Stimulated activated CD8-positive, alpha-beta memory T cell treated with anti-CD3 and anti-CD28 coated beads, Interleukin-12 subunit alpha, Interleukin-12 subunit beta, amount 100 ng/mL, for 1 hour (primary cell): Measurements from ENCODE around the gene AKAP13.
"Not testable (repeated sequence)": the region's sequence is repeated elsewhere in the genome, so short reads cannot be mapped to it uniquely, and the experiment has no call there.

Experiments used
- DNase-seq: peaks from one replicate; pipeline ENCODE4 v3.0.0-alpha.2; 2020; ENCODE audit warnings: low read depth

The AKAP13 gene

DNA sequence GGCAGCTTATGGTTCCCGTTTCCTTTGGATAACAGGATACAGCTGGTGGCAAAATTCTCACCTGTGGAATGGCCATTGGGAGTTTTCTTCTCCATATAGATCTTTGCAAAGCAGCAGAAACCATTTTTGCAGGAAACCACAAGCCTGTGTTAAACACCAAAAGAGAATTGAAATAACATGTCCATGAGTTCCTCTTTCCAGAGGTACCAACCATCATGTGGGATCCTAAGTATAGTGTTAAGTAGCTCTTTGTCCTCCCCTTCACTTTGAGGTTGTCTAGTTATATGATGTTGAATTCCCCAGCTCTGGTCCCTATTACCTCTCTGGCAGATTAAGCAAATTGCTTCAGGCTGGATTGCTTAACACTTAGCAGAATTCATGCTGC, 94.9 kb downstream of the AKAP13 start:
- DNase-seq, result no peak

DNA sequence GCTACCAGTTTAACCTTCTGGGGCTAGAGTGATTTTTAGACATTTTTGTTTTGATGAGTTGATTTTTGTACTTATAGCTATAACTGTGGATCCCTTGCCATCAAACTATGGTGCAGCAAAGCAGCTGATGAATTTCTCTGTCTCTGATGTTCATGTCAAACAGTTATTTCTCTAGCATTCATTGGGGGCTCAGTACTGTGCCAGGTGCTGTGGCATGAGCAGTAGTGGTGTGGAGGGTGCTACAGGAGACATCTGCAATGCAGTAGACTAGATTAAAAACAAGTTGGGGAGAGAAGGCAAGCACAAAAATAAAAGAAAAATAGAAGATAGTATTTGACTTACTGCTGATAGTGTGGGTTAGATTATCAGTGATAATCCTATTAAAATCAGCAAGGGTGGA, 95.3 kb downstream of the AKAP13 start:
- DNase-seq, result no peak

DNA sequence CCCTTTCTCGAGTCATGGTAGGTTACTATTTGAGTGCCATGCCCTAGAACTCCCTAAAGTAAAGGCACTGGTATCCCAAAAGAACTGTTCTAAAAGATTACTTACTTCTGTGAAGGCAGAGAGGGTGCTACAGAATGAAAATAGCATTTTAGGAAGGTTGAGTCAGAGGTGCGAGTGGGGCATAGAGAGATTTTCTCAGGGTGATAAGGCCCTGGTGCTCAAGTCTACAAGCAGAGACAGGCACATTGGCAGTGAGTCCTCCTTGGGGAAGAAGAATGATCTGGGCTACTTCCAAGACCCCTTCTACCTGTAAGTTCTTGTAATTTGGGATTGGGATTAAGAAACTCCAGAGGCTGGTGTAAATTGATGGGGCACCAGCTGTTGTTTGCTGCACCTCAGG, 96.7 kb downstream of the AKAP13 start:
- DNase-seq, result no peak

DNA sequence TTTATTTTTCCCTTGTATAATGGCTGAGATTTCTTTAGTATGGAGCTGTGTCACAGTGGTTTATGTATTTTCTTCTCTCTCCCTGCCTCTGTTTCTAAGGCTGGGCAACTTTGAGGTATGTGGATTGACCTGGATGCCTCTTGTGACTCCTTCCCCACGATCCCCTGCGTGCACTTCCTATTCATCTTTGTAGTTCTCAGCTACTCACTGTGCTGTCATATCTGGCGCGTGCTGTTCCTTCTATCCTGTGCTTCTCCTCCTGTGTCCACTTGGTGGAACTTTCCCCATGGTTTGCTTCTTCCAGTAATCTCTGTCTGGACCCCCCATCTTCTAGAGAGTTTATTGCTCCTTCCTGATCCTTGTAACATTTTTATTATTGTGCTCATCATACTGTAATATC, 97.3 kb downstream of the AKAP13 start:
- no peak for DNase-seq

DNA sequence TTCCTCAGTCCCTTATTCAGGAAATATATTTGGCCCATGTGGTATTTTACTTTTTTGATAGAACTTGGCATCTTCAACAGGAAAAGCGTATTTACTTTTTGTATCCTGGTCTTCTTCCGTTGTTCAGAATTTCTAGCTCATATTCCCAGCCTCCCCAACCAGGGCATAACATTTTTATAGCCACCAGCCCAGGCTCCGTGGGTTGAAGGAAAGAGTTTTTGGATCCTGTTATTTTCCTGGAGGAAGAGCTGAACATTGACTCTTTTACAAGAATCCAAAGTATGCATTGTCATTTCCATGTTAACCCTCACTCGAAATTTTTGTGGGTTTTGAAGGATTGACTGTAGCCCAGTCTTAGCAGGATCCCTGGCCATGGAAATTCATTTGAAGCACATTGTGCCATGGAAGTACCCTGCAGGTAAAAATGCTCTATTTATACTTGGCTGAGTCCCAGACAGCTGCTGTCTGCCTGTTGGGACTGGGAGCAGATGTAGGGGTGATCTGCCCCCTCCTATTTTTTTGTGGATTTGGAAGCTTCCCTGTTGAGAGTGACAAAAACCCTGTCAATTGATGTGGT, 98.8 kb downstream of the AKAP13 start:
- no peak for DNase-seq

DNA sequence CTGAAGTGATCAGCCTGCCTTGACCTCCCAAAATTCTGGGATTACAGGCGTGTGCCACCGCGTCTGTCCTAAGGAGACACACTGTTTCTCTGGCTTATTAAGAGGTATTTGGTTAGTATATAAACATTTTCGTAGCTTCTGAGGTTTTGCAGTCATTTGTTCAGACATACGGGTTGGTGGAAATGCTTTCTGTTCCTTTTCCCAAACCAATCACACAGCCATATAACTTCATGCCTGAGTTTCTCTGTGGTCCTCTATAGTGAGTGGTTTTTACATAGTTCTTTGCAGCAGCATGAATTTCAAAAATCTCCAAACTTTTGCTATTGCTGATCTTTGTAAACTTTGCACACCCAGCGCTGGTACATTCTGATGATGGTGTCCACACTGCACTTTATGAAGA, 100.5 kb downstream of the AKAP13 start:
- no peak for DNase-seq

DNA sequence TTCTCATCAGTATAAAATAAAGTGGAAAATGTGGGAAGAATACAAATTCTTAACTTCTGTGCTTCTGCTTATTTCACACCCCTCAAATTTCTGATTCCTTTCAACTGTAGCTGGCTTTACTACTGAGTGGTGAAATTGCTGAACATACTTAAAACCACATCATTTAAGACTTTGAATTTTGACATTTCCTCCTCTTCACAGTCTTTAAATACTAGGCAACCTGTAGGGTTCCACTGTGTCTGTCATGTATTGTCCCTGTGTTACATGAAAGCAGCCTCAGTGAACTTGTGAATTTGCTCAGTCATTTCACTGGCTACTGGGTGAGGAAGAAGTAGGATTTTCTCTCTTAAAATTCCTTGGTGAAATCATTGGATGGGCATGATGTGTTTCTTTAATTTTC, 101.1 kb downstream of the AKAP13 start:
- not testable (repeated sequence) for DNase-seq

DNA sequence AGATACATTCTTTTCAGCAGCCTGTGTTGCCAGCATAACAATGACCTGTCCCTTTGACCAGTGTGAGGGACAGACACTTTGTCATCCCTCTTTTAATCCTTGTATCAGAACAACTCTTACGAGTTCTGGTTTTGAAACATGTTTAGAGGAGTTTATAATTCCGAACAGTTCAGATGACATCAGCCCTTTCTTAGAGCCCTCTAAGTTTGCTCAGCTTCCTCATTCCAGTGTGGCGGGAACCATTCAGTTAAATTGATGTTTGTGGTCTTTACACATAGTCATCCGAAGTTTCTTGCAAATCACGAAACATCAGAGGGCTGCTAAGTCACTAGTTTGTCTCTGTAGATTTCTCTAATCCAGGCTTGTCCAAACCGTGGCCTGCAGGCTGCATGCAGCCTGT, 102.5 kb downstream of the AKAP13 start:
- DNase-seq, result no peak

DNA sequence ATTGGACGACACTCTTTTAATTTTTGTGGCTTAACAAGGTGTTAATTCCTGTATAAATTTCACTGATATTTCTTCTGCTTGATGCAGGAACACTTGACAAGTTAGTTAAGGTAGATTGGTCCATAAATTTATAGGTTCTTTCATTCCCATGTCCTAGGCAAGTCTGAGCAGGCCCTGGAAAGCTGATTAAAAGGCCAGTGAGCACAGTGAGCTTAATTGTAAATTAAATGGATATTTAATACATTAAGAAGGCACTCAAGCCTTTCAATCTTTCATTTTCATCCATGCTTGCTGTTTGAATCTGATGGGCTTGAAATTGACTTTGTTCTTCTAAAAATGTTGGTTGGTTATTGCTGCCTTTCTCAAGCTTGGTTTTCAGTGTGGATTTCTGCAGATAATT, 103.6 kb downstream of the AKAP13 start:
- DNase-seq, result not testable (repeated sequence)

DNA sequence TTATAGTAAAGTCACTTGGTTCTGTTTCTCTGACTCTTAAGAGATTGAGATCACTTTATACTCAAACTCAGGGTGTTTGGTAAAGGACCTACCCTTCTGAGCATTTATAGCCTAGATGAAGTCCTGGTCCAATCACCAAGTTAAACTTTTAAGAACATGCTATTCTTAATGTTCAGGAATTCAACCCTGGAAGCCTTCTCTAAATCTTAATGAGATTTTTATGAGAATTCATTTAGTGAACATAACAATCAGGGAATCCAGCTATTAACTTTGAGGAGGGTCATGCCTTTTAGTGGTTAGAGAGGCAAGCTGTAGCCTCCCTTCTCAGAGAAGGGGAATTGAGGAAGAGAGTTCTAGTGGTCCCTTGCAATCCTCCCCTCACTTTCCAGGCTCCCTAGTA, 104.5 kb downstream of the AKAP13 start:
- not testable (repeated sequence) for DNase-seq

DNA sequence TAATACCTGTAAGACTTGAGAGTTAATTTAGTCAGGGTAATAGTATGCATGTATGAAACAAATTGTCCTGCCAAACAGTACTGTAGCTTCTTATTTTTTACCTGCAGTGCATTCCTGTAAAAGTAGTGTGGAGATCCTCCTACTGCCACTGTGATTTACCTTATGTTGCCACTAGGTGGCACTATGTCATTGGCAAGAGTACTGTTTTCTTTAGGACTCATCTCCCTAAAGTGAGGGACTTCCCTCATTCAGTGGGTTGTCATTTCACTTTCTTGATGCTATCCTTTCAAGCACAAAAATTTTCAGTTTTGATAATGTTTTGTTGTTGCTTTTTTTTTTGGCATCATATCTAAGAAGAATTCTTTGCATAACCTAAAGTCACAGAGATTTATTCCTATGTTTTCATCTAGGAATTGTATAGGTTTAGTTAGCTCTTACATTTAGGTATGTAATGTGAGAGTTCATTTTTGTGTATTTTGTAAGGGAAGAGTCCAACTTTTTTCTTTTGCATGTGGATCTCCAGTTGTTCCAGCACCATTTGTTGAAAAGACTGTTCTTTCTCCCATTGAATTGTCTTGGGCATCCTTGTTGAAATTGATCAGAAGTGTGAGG, 105.7 kb downstream of the AKAP13 start:
- DNase-seq, result peak; percentile 41

DNA sequence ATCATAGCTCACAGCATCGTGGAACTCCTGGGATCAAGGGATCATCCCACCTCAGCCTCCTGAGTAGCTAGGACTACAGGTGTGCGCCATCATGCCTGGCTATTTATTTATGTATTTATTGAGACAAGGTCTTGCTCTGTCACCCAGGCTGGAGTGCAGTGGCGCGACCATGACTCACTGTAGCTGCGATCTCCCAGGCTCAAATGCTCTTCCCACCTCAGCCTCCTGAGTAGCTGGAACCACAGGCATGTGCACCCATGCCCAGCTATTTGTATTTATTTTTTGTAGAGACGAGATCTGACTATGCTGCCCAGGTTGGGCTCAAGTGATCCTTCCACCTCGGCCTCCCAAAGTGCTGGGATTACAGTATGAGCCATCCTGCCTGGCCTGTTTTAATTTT, 107.4 kb downstream of the AKAP13 start:
- DNase-seq, result not testable (repeated sequence)

DNA sequence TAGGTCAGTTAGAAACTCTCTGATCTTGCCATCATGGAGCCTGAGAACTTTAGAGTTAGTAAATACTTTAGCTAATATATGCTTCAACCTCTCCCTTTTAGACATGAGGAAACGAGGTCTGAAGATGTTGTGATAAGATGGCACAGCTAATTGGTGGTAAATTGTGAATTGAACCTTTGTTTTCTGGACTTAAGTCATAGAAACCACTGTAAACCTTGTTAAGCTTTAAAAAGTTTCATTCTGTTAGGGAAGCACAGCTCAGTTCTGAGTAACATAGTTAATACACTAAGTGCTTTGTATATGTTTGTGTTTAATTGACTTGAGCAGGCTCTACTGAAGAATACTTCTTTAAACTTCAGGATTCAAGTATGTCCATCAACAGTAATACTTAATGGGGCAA, 108.6 kb downstream of the AKAP13 start:
- DNase-seq, result no peak

DNA sequence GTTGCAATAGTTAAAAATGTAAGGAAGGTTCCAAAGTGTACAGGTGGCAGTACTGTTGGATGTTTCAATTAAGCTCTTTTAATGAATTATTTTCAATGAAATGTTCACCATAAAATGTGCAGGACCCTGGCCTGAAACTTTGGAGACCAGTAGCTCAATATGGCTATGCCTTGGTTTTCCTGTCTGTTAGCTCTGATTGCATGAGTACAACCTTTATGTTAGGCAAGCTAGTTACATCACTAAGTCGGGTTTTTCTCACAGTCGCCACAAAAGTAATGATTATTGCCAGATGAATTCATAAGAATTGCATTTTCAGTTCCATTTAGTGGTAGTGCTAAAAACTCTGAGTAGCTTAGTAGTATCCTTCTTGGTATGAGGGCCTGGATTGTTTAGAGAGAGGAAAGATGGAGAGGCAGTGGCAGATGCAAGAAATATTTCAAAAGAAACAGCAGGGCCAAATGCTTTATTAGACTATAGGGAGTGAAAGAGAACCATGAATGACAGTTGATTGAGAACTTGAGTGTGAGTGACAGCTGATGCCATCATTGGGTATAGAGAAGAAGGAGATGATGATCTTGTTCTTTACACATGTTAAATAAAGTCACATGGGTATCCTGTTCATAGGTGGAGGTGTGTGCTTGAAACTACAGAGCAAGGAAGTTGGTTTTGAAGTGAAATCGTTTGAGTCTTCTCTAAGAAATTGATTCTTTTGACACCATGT, 109.5 kb downstream of the AKAP13 start:
- no peak for DNase-seq

DNA sequence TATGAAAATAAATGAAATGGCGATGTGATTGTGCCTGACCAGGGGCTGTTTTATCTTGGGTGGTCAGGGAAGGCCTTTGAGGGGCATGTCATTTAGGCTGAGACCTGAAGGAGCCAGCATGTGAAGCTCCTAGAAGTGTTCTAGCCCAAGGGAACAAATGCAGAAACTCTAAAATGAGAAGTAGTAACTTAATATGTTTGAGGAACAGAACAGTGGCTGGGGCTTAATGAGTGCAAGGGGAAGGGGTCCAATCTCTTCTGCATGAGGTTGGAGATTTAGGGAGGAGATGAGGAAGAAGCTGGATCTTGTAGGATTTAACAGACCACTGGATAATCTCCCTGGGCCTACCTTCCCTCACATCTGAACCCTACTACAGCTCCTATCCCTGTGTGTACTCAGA, 110.5 kb downstream of the AKAP13 start:
- no peak for DNase-seq

DNA sequence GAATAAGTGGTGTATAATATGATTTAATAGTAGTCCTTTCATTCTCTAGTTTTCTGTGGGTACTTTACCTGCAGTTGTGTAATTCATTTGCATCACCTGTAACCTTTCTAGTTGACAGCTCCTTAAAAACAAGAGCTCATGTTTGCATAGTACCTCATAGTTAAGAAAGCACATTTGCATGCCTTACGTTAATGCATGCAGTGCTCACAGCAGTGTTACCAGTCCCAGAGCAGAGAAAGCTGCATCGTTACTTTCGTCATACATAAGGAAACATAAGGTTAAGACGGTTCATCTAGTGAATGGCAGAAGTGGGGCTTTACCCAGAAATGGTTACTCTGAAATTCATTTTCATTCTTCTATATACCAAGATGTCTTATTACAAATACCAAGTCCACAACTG, 111.3 kb downstream of the AKAP13 start:
- no peak for DNase-seq

DNA sequence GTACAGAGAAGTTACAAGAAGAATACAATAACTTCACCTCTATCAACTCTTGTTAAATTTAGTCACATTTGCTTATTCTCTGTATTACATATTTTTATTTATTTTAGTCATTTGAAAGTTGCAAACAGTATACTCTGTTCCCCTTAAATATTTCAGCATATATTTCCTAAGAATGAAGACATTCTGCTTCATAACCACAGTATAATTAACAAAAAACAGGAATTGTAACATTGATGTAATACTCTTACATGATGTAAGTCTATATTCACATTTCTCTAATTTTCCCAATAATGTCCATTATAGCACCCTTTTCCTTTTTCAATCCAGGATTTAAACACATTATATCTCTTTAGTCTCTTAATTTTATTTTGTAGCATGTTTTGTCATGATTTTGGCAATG, 112.0 kb downstream of the AKAP13 start:
- DNase-seq, result no peak

DNA sequence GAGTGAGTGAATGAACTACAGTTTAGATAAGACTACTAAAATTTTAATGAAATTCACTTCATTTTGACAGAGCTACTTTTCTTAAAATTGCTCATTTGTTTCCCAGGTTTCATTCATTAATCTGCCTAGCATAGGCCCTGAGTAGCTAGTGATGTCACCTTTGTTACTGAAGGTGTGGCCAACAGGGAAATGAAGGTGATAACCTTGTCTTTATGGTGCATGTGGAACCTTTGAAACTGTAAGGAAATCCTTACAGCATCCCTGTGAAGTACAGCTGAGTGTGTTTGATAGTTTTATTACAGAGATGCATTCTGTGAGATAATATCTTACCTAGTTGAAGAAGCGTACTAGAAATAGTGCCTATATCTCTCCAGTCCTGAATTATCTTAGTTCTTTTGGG, 112.9 kb downstream of the AKAP13 start:
- DNase-seq, result no peak

DNA sequence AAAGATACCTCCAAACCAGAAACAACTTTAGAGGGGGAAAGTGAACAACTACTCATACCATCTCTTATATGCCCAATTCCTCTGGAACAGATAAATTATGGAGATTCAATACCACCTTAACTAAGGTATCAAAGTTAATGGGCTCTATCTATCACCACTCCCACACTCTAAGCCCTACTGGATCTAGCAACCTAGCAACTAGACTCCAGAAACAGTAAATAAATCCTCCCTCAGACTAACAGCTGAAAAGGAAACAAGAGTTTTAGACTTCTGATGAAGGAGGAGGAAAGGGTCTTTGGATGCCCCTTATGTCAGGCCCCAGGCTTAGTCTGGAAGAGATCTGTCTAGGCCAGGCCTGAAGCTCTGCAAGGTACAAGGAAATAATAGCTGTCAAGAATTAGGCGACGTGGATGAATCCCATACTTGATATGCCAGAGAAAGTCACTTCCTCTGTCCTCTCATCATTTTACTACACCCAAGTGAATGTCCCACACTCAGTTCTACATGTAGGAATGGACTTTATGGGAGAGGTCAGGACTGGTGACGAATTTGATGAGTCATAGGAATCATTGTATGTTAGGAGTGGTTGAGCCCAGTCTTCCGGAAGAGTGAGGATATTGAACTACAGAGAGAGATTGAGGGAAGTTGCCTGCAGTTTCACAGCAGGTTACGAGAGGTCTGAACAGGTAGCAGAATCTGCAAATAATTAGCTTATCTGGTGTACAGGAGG, 113.8 kb downstream of the AKAP13 start:
- no peak for DNase-seq

DNA sequence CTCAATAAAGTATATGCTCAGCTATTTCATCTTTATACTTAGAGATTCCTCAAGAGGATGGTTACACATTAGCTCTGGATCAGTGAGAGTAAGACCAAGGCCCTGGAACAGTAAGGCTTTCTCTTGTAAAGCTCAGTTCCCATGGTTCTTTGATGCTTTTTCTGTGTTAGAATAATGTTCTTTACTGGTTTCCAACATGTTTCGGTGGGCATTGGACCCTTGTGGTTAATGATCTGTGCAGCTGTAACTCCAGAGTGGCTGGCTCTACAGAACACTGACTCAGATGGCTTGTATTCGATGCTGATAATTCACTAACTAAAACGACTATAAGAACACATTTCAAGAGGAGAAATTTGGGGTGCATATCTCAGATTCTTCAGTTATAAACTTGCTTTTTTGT, 114.7 kb downstream of the AKAP13 start:
- no peak for DNase-seq

DNA sequence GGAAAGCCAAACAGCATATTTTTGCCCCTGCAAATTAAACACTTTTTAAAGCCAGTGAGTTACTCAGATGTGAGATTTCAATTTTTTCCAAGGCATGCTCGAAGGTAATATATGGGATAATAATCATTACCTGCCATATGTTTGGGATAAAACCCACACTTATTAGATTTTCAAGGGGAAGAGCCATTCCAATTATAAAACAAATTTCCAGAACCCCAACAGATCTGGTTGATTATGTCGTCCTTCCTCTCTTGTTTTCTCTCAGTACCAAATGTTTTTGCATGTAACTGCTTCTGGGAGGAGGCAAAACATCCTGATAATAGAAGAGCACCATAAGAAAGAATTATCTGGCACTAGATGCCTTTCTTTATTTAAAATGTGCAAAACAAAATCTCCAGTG, 115.1 kb downstream of the AKAP13 start:
- DNase-seq, result no peak

DNA sequence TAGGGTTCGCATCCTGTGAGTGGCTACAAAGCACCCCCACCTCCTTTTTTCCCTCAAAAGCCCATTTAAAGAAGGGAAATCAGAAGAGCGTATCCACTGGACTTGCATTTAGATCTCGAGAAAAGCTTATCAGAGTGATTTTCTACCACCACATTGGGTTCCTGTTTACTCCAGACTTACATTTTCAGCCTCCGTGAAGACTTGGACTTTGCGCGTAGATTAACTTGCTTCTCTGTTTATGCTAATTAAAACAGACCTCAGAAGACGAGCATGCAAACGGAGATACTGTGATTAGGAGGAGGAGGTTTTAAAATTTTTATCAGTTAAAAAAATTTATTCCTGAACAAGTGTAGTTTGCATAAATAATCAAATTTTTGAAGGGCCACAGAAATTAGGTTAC, 115.7 kb downstream of the AKAP13 start:
- no peak for DNase-seq

DNA sequence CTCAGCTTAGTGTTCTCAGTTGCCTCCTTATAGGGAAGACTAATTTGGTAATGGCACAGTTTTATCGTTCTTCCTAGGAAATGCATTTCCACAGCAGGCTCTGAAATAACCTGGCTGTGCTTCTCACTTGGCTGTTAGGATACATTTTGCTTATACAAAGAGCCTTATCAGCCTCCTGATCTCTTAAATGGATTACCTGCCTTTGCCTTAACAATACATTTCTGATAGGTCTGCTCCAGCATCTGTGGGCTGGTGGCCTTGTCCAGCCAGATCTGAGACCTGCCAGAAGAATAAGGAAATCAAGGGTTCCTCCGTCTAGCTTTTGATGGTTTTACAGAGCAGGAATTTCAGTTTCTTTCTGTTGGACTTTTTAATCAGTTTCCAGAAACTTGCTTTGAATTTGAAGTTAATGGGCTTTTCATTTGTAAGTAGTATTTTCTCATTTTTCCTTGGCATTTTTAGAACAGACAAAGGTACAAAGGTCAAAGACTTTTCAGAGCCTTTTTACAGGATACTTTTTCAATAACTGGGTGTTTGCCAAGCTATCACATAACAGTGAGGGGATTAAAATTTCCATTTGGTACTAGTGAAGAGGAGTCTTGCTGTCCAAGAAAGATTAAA, 116.3 kb downstream of the AKAP13 start:
- no peak for DNase-seq
